B cell (primary cell): ENCODE measurements around the gene SHB. TPM values are rescaled to one million over a fixed set of nuclear protein-coding genes. Genes with fewer than 3 reads are reported as not detected.

Source experiments
- ATAC-seq: fragments of 200-7000 bp; cut with Tn5 transposase; one replicate; pipeline ENCODE4 v1.10.0; 2021; ENCODE audit warnings: low read depth, mild to moderate bottlenecking, moderate number of reproducible peaks, moderate library complexity
- CTCF ChIA-PET: fragments of 350-600 bp; sonication (Branson Sonifier 250); formaldehyde crosslinking; loops from one replicate; lab custom pipeline; 2021; ENCODE audit warnings: antibody characterized with exemption, inconsistent platforms; lab: Charles Lee
- POLR2A ChIA-PET: fragments of 350-600 bp; sonication (Branson Sonifier 250); formaldehyde crosslinking; loops from one replicate; lab custom pipeline; 2021; ENCODE audit warnings: antibody characterized with exemption; lab: Charles Lee
- DNase-seq: peaks from one replicate; pipeline ENCODE4 v3.0.0; 2013
- H2AFZ ChIP-seq: 2 replicates; pipeline ENCODE4 v1.6.1; 2012; ENCODE audit warnings: mild to moderate bottlenecking, low read depth, low read length; ENCODE audit not compliant: insufficient read depth, poor library complexity, severe bottlenecking
- H3K27ac ChIP-seq, 2 donors: 1 replicate in 1 of 2; 2 replicates in 1 of 2; pipeline ENCODE4 v1.5.1; 2012 to 2013; ENCODE audit warnings: low read length in 2 of 2, mild to moderate bottlenecking in 2 of 2, moderate library complexity in 1 of 2
- H3K27me3 ChIP-seq, 4 experiments: fragments of 200-600 bp in 1 of 4; sonication (generic) in 1 of 4; replicated peaks in 1 of 4; 1 replicate in 2 of 4; 2 replicates in 2 of 4; pipeline versions ENCODE4 v1.6.1 to v1.7.0; 2013 to 2016; ENCODE audit warnings: low read length in 3 of 4, mild to moderate bottlenecking in 2 of 4, mixed read lengths in 1 of 4, moderate library complexity in 1 of 4; ENCODE audit not compliant: insufficient read depth in 4 of 4, control insufficient read depth in 3 of 4; ENCODE audit errors: control extremely low read depth in 1 of 4
- H3K36me3 ChIP-seq, 2 experiments: replicated peaks in 1 of 2; 1 replicate in 1 of 2; 2 replicates in 1 of 2; pipeline versions ENCODE4 v1.6.1 to v1.7.1; 2013; ENCODE audit warnings: low read length in 1 of 2; ENCODE audit not compliant: insufficient read depth in 2 of 2, control insufficient read depth in 1 of 2; ENCODE audit errors: control extremely low read depth in 1 of 2, extremely low read depth in 1 of 2
- H3K4me1 ChIP-seq, 2 donors: fragments of 200-600 bp in 1 of 2; sonication (generic) in 1 of 2; 1 replicate in 1 of 2; 2 replicates in 1 of 2; pipeline versions ENCODE4 v1.5.1 to v1.6.1; 2013 to 2017; ENCODE audit warnings: low read length in 2 of 2; ENCODE audit not compliant: control insufficient read depth in 2 of 2, insufficient read depth in 2 of 2
- H3K4me2 ChIP-seq: replicated peaks from 2 replicates; pipeline ENCODE3; 2012; ENCODE audit warnings: mild to moderate bottlenecking, low read depth, low read length; ENCODE audit not compliant: poor library complexity, severe bottlenecking
- H3K4me3 ChIP-seq, 5 experiments: fragments of 200-600 bp in 1 of 5; sonication (generic) in 1 of 5; 1 replicate in 3 of 5; 2 replicates in 2 of 5; pipeline versions ENCODE4 v1.5.1 to v1.7.0; 2011 to 2016; ENCODE audit warnings: low read length in 4 of 5, mild to moderate bottlenecking in 4 of 5, low read depth in 2 of 5, control low read depth in 1 of 5, moderate library complexity in 1 of 5; ENCODE audit not compliant: insufficient read depth in 1 of 5; ENCODE audit errors: control extremely low read depth in 1 of 5, extremely low read depth in 1 of 5
- H3K79me2 ChIP-seq: fragments of 200-600 bp; sonication (generic); one replicate; pipeline ENCODE4 v1.6.0; 2016; ENCODE audit warnings: low read length; ENCODE audit not compliant: control insufficient read depth, insufficient read depth
- H3K9ac ChIP-seq: fragments of 200-600 bp; sonication (generic); 2 replicates; pipeline ENCODE4 v1.6.1; 2017; ENCODE audit warnings: mild to moderate bottlenecking, low read length, moderate library complexity
- H3K9me3 ChIP-seq, 3 donors: one replicate each; pipeline versions ENCODE4 v1.6.1 to v1.7.1; 2013; ENCODE audit warnings: low read length in 2 of 3; ENCODE audit not compliant: control insufficient read depth in 2 of 3, insufficient read depth in 1 of 3; ENCODE audit errors: control extremely low read depth in 1 of 3
- H4K20me1 ChIP-seq: 2 replicates; pipeline ENCODE4 v1.6.0; 2012; ENCODE audit warnings: mild to moderate bottlenecking, low read length; ENCODE audit not compliant: insufficient read depth, control insufficient read depth, poor library complexity, severe bottlenecking
- H3K27ac Mint-ChIP-seq: one replicate; pipeline ENCODE4 v1.8.0; 2021; ENCODE audit warnings: mixed read lengths
- H3K27me3 Mint-ChIP-seq: one replicate; pipeline ENCODE4 v1.8.0; 2021; ENCODE audit warnings: mixed read lengths
- H3K4me1 Mint-ChIP-seq: one replicate; pipeline ENCODE4 v1.8.0; 2021; ENCODE audit warnings: mixed read lengths
- H3K4me3 Mint-ChIP-seq: one replicate; pipeline ENCODE4 v1.8.0; 2021; ENCODE audit warnings: mixed read lengths
- H3K9me3 Mint-ChIP-seq: one replicate; pipeline ENCODE4 v1.8.0; 2022; ENCODE audit warnings: mixed read lengths; ENCODE audit not compliant: insufficient read depth
- CTCF ChIP-seq: fragments of 200-600 bp; IDR thresholded peaks from one replicate; pipeline ENCODE4 v1.8.0; 2022; ENCODE audit warnings: antibody characterized with exemption, mild to moderate bottlenecking
- EZH2 ChIP-seq: IDR thresholded peaks from 2 replicates; pipeline ENCODE4 v1.6.1; 2012; ENCODE audit warnings: borderline replicate concordance, low read depth, mild to moderate bottlenecking, moderate library complexity, low read length; ENCODE audit not compliant: insufficient read depth, poor library complexity, severe bottlenecking
- WGBS: methylation state at CpG from one replicate; pipeline ENCODE4 v1.1.5; 2013; ENCODE audit warnings: missing lambda C conversion rate; ENCODE audit not compliant: insufficient coverage; 5-methylcytosine and 5-hydroxymethylcytosine counted together
- intact Hi-C: fragments of 100-400 bp; cut with micrococcal nuclease; formaldehyde crosslinking; loops from one replicate; pipeline ENCODE4 v1.10.0; 2022
- polyA plus RNA-seq: library from polyadenylated mRNA; depleted of rRNA; stranded (reverse); fragments of >200 nt; gene quantifications from 2 replicates; pipeline ENCODE4 v1.2.3, GENCODE V29; 2012
- total RNA-seq, 2 donors: library from RNA; stranded (reverse); fragments of 120-200 nt in 1 of 2; gene quantifications; 1 replicate in 1 of 2; 2 replicates in 1 of 2; pipeline versions ENCODE4 v1.2.3 to v1.2.4, GENCODE V29; 2013 to 2022

The SHB gene
- total and polyA plus RNA-seq, 2 donors (not counting 1 experiment from before 2014, with no cell fraction given) = 0.06 to 1.9 TPM

- Histone ChIP-seq H3K4me1 (peaks cover 0 to 9% of the 10 kb centered on the region in 2 donors), H3K36me3 (no peaks in the 10 kb centered on the region), H3K79me2 (no peaks in the 10 kb centered on the region), H3K27me3 (no peaks in the 10 kb centered on the region), H3K9ac (no peak overlapping the region), H3K4me2 (no peak overlapping the region), H3K9me3 (no peaks in the 10 kb centered on the region), H4K20me1 (no peaks in the 10 kb centered on the region), H3K4me3 (no peak overlapping the region), H2AFZ (no peak overlapping the region), H3K27ac (no peak overlapping the region)
- DNase-seq (no peak), ATAC-seq (no peak)
- no peaks in the 10 kb centered on the region for H3K9me3 Mint-ChIP-seq
- WGBS = 98% methylated on average over 4 of the region's 5 CpGs
- CTCF ChIA-PET = no interaction called here
- peaks cover 11% of the 10 kb centered on the region for H3K4me1 Mint-ChIP-seq
- no peak overlapping the region for H3K4me3 Mint-ChIP-seq
- intact Hi-C loops = no loop called here
- no peaks in the 10 kb centered on the region for H3K27me3 Mint-ChIP-seq
- no peak overlapping the region for H3K27ac Mint-ChIP-seq
- TF ChIP-seq CTCF (no peak), EZH2 (no peak)
- POLR2A ChIA-PET = no interaction called here
Observed at GRCh38 chr9:38007016-38007415, 62.0 kb downstream of the SHB start.

GRCh38 chr9:38006163-38006562 is 62.9 kb downstream of the SHB start:
- Histone ChIP-seq H3K36me3 (no peaks in the 10 kb centered on the region), H3K4me2 (no peak overlapping the region), H3K27ac (no peak overlapping the region), H3K79me2 (no peaks in the 10 kb centered on the region), H2AFZ (no peak overlapping the region), H3K4me1 (peaks cover 0 to 9% of the 10 kb centered on the region in 2 donors), H3K4me3 (no peak overlapping the region), H3K9ac (no peak overlapping the region), H3K9me3 (no peaks in the 10 kb centered on the region), H4K20me1 (no peaks in the 10 kb centered on the region), H3K27me3 (no peaks in the 10 kb centered on the region)
- ATAC-seq (no peak), DNase-seq (no peak)
- H3K4me3 Mint-ChIP-seq = no peak overlapping the region
- H3K4me1 Mint-ChIP-seq = peaks cover 11% of the 10 kb centered on the region
- ChIA-PET CTCF (no interaction called here), POLR2A (no interaction called here)
- H3K9me3 Mint-ChIP-seq = no peaks in the 10 kb centered on the region
- 93% methylated on average over 7 of the region's 7 CpGs for WGBS
- no peaks in the 10 kb centered on the region for H3K27me3 Mint-ChIP-seq
- no peak overlapping the region for H3K27ac Mint-ChIP-seq
- TF ChIP-seq EZH2 = no peak
- TF ChIP-seq CTCF = no peak
- intact Hi-C loops = no loop called here
